ENCODE data around the gene LRRC2. TPM values are rescaled to one million over a fixed set of nuclear protein-coding genes. Genes with fewer than 3 reads are reported as not detected.

The LRRC2 gene
- total and polyA plus RNA-seq, 9 of the 15 experiments (the other 6 are each of a cell fraction or from before 2014, with no cell fraction given), result 0.01 to 0.04 (median 0.03) TPM; not detected in 5

- in situ Hi-C loops (cut with MboI), result no loop called here
- WGBS (ENCODE audit: insufficient coverage, low coverage, missing lambda C conversion rate), result 52% methylated on average over 5 of the region's 5 CpGs
- CTCF ChIA-PET (ENCODE audit: low intra/inter-chr PET ratio), result interaction anchor here (2.8 kb wide), 1 partner anchor 62 kb away, joined by 31 read pairs; no protein-coding TSS in a partner anchor
Observed at GRCh38 chr3:46495901-46496456, 70.1 kb downstream of the LRRC2 start.

More at GRCh38 chr3:46495901-46496456, 70.1 kb downstream of the LRRC2 start:
- no peaks in the 10 kb centered on the region for H3K36me3 ChIP-seq (ENCODE audit: control insufficient read depth, insufficient read depth, low read length)
- POLR2A ChIA-PET, result interaction anchor here (0.6 to 1.2 kb wide), 6 partner anchors 9 to 201 kb away, joined by 3 to 4 read pairs (median 3); no protein-coding TSS in a partner anchor
- no peaks in the 10 kb centered on the region for H4K20me1 ChIP-seq (replicated peaks; ENCODE audit: control insufficient read depth, insufficient read depth, low read length)
- H3K4me1 ChIP-seq (replicated peaks in 1 of 2; ENCODE audit: control insufficient read depth in 2 of 2, insufficient read depth in 2 of 2, low read length in 2 of 2), result peaks cover 40 to 65% of the 10 kb centered on the region in 2 experiments; a peak in 4 of 5 replicates
- H2AFZ ChIP-seq (ENCODE audit: low read depth, low read length), result peak overlapping the region; percentile 75
- no peak overlapping the region for H3K4me3 ChIP-seq
- no TSS peak for BruUV-seq (replicated peaks)
- no peaks in the 10 kb centered on the region for H3K9me1 ChIP-seq (ENCODE audit: control insufficient read depth, insufficient read depth, low read length)
- H3K79me2 ChIP-seq (ENCODE audit: control insufficient read depth, insufficient read depth, low read length), result no peaks in the 10 kb centered on the region
- no peak overlapping the region; the same call in 1 of the 2 replicates for H3K4me2 ChIP-seq (ENCODE audit: insufficient read depth, low read length)
- peak overlapping the region in 1 of 2 experiments; percentile 72; a peak in 1 of 4 replicates for H3K9ac ChIP-seq (ENCODE audit: insufficient read depth in 1 of 2, low read depth in 2 of 2, low read length in 2 of 2)
- H3K9me3 ChIP-seq (replicated peaks; ENCODE audit: control insufficient read depth, insufficient read depth, low read depth, low read length), result no peaks in the 10 kb centered on the region
- DNase-seq (ENCODE audit: extremely low read depth in 1 of 4, low spot score in 3 of 4) (no peak), FAIRE-seq (no peak), ATAC-seq (no peak)
- TF ChIP-seq RREB1 (CRISPR knock-in tag; IDR thresholded peaks at IDR 0.05) (0 out of 2 replicates have a peak, but pooled peaks have one; percentile 41), ZNF766 (CRISPR knock-in tag; conservative IDR thresholded peaks at IDR 0.05) (0 out of 2 replicates have a peak, but pooled peaks have one; percentile 16), ZC3H11A (IDR thresholded peaks at IDR 0.05; ENCODE audit: low read depth, low read length) (no peak), TCF15 (CRISPR knock-in tag; IDR thresholded peaks at IDR 0.05) (0 out of 2 replicates have a peak, but pooled peaks have one; percentile 55)
- intact Hi-C loops (cut with micrococcal nuclease), result loop anchor here (1.0 kb wide), 1 partner anchor 62 kb away; no protein-coding TSS in a partner anchor
- H3K27me3 ChIP-seq (ENCODE audit: control insufficient read depth in 2 of 2, insufficient read depth in 2 of 2, low read length in 2 of 2), result no peaks in the 10 kb centered on the region
- peak overlapping the region; percentile 41; the same call in 2 of the 3 replicates for H3K27ac ChIP-seq (ENCODE audit: extremely low read depth, low read depth, low read length)
